Measurements from ENCODE around the gene EDEM1.
"Not testable (repeated sequence)": the region's sequence is repeated elsewhere in the genome, so short reads cannot be mapped to it uniquely, and the experiment has no call there.

EDEM1 gene

DNA sequence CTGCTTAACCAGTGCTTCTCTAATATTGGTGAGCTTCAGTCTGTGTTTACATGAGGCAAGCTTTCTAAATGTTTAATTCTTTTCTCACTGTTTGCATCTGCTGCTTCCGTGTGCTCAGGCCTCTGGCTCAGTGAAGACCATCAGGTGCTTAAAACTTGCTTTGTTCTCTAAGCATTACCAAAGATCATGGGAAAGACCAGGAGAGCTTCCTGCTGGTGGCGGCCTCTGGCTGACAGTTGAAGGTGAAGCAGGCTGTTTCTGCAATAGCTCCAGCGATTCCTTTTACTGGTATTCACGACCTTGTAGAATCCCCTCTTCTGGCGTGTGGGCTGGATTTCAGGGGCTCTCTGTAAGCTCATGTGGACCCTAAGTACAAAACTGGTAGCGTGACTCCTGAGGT is 45.1 kb downstream of the EDEM1 start:
- no peak for DNase-seq (ENCODE audit: low read depth)

- DNase-seq (ENCODE audit: low read depth), result no peak
Measured at GRCh38 chr3:5233026-5233425, 45.5 kb downstream of the EDEM1 start.

DNA sequence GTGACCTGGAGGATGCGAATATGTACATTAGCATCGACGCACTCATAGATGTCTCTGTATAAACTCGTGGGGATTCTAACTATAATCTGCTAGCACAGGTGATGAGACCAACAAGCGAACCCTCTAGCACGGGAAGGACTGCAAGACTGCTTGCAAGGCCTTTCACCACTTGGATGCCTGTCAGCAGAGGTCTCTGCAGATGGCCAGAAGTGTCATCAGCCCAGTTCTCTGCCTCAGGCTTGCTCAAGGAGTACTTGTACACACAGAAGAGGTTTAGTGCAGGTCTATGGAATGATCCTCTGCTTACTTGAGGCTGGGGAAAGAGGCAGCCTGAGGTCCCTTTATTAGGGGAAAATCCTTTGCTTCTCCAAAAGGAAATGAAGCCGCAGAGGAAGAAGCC is 48.1 kb downstream of the EDEM1 start:
- DNase-seq (ENCODE audit: low read depth), result no peak

DNA sequence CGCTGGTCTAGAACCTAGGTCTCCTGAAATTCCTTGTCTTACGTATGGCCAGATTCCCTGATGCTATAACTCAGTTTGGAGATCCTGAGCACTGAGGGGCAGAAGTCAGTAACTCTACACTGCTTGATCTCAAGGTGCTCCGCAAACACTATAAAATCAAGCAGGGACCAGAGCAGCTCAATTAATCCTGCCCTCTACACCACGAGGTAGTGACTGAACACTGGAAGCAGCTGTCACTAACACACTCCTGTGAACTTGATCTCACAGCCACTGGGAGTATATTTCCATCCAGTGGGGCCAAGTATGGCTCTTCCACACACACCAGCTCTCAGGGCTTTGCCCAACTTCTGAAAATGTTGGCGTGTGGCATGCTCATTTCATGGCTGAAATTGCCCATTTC is 51.0 kb downstream of the EDEM1 start:
- no peak for DNase-seq (ENCODE audit: low read depth)

- no peak for DNase-seq (ENCODE audit: low read depth)
Measured at GRCh38 chr3:5239602-5240001, 52.1 kb downstream of the EDEM1 start.

- no peak for DNase-seq (ENCODE audit: low read depth)
Measured at GRCh38 chr3:5240740-5241139, 53.2 kb downstream of the EDEM1 start.

DNA sequence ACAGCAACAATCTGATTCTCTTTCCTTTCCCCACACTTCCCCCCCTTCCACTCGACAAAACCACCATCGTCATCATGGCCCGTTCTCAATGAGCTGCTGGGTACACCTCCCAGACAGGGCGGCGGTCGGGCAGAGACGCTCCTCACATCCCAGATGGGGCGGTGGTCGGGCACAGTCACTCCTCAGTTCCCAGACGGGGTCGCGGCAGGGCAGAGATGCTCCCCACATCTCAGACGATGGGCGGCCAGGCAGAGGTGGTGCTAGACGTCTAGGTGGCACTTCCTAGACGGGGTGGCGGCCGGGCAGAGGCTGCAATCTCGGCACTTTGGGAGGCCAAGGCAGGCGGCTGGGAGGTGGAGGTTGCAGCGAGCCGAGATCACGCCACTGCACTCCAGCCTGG is 55.3 kb downstream of the EDEM1 start:
- not testable (repeated sequence) for DNase-seq (ENCODE audit: low read depth)

DNA sequence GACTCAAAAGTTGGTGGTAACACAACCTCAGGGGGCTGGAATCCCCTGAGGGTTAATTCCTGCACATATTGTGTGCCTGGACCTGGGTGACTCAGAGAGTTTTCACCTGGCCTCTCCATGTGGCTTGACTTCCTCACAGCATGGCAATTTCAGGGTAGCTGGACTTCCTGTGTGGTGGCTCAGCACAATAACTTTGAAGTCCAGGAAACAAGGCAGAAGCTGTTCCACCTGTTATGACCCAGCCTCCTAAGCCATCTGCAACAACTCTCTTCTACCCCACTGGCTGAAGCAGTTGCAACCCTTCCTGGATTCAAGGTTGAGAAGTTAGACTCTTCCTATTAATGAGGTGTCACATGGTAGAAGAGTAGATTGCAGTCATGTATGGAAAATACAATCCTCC is 58.4 kb downstream of the EDEM1 start:
- no peak for DNase-seq (ENCODE audit: low read depth)

- no peak for DNase-seq (ENCODE audit: low read depth)
Measured at GRCh38 chr3:5248822-5249221, 61.3 kb downstream of the EDEM1 start.

- DNase-seq (ENCODE audit: low read depth), result no peak
Measured at GRCh38 chr3:5250467-5251195, 63.1 kb downstream of the EDEM1 start.

DNA sequence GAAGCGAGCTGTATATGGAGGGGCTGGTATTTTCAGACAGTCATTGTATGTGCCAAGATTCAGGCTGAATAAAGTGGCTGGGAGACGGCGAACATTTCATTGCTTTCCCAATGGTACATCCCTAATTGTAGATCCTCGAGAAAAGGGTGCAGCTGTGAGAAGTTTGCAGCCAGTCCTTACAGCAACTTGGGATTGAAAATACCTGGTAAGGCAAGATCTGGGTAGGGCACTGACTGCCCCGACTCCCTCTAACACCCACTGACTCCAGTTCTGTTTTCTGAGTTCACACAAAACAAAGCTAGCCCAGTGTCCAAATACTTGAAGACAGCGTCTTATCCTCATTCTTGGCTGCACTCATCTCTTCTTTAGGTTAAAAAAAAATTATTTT is 63.7 kb downstream of the EDEM1 start:
- DNase-seq (ENCODE audit: low read depth), result no peak

GRCh38 chr3:5252131-5252530 is 64.6 kb downstream of the EDEM1 start:
- no peak for DNase-seq (ENCODE audit: low read depth)

GRCh38 chr3:5254281-5255048 is 67.0 kb downstream of the EDEM1 start:
- DNase-seq (ENCODE audit: low read depth), result no peak

- DNase-seq (ENCODE audit: low read depth), result no peak
Measured at GRCh38 chr3:5255404-5256344, 68.2 kb downstream of the EDEM1 start.

GRCh38 chr3:5258526-5258925 is 71.0 kb downstream of the EDEM1 start:
- DNase-seq (ENCODE audit: low read depth), result no peak

GRCh38 chr3:5260992-5261501 is 73.5 kb downstream of the EDEM1 start:
- DNase-seq (ENCODE audit: low read depth), result no peak

DNA sequence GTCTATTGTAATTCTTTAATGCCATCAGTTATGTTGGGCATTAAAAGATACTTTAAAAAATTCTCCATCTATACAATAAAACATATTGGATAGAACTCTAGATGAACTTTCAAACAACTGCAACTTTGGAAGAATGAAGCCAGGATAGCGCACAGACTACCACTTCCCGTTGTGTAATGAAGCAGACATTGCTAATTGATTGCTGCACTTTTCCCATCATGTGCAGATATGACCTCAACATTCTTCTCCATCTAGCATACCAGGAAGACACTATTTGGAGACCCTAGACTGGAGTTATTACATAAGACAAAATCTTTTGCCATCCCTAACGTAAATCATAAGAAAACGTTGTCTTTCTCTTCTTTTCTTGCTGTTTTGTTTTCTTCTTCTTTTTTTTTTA is 75.0 kb downstream of the EDEM1 start:
- DNase-seq (ENCODE audit: low read depth), result no peak

GRCh38 chr3:5264093-5264600 is 76.6 kb downstream of the EDEM1 start:
- DNase-seq (ENCODE audit: low read depth), result no peak

GRCh38 chr3:5264896-5265770 is 77.6 kb downstream of the EDEM1 start:
- no peak for DNase-seq (ENCODE audit: low read depth)

DNA sequence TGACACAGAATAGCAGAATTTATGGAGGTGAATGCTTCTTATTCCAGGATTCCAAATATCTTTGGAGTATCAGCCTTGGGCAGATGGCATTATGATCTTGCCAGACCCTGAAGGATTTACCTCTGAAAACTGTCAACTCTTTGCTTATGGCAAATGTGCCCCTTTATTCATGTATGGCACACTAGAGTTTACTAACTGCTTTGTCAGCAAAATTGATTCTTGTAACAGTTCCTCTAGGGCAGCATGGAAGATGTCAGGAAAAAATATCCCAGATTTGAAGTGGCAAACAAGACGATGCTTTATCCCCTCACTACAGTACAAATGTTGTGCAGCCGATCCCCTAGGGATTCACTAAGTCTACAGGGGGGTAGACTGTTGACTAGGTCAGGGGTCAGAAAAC is 79.7 kb downstream of the EDEM1 start:
- no peak for DNase-seq (ENCODE audit: low read depth)

GRCh38 chr3:5267889-5268288 is 80.4 kb downstream of the EDEM1 start:
- no peak for DNase-seq (ENCODE audit: low read depth)

All from ELR (cell line).